HepG2 (cell line): ENCODE data around the gene RBBP8NL. TPM values are rescaled to one million over a fixed set of nuclear protein-coding genes. Genes with fewer than 3 reads are reported as not detected.
A peak's percentile ranks its signal among the peaks of the same experiment; 100 is the strongest.

Source experiments
- ARID2 ChIP-seq: sonication (generic); formaldehyde crosslinking; IDR thresholded peaks from 2 replicates; pipeline ENCODE4 v1.8.1; 2022; ENCODE audit warnings: mild to moderate bottlenecking, missing genetic modification reagents, borderline replicate concordance
- CBX2 ChIP-seq, 2 experiments: fragments of 200-600 bp in 1 of 2; sonication (generic); formaldehyde crosslinking in 1 of 2; IDR thresholded peaks; 2 replicates each; pipeline versions ENCODE4 v1.7.0 to v1.8.1; 2018 to 2022; ENCODE audit warnings: low read depth in 2 of 2, low read length in 1 of 2, mild to moderate bottlenecking in 1 of 2, missing genetic modification reagents in 1 of 2
- FOXC1 ChIP-seq: sonication (generic); formaldehyde crosslinking; IDR thresholded peaks from 2 replicates; pipeline ENCODE4 v1.8.0; 2022; ENCODE audit warnings: mild to moderate bottlenecking, missing genetic modification reagents, borderline replicate concordance
- HMGA1 ChIP-seq: sonication (generic); formaldehyde crosslinking; conservative IDR thresholded peaks from 2 replicates; pipeline ENCODE4 v1.4.0; 2020; ENCODE audit warnings: missing genetic modification reagents
- HMGXB4 ChIP-seq, 2 experiments: sonication (generic) in 1 of 2; formaldehyde crosslinking in 1 of 2; IDR thresholded peaks; 2 replicates each; pipeline versions ENCODE4 v1.4.0 to v1.6.1; 2018 to 2020; ENCODE audit warnings: missing genetic modification reagents in 2 of 2, borderline replicate concordance in 1 of 2, low read depth in 1 of 2, mild to moderate bottlenecking in 1 of 2, missing biosample characterization in 1 of 2
- HNF1A ChIP-seq, 2 experiments: sonication (generic) in 1 of 2; formaldehyde crosslinking in 1 of 2; IDR thresholded peaks; 2 replicates each; pipeline versions ENCODE4 v1.4.0 to v1.6.1; 2016 to 2020; ENCODE audit warnings: borderline replicate concordance in 1 of 2, low read depth in 1 of 2, mild to moderate bottlenecking in 1 of 2, missing genetic modification reagents in 1 of 2
- MAFF ChIP-seq: IDR thresholded peaks from 2 replicates; pipeline ENCODE4 v1.6.1; 2011; ENCODE audit warnings: low read depth, low read length, improper control_type of control experiment
- NFE2L1 ChIP-seq: sonication (generic); formaldehyde crosslinking; IDR thresholded peaks from 2 replicates; pipeline ENCODE4 v1.4.0; 2020; ENCODE audit warnings: missing genetic modification reagents, mild to moderate bottlenecking, borderline replicate concordance
- PAWR ChIP-seq: sonication (generic); formaldehyde crosslinking; IDR thresholded peaks from 2 replicates; pipeline ENCODE4 v1.4.0; 2020; ENCODE audit warnings: missing genetic modification reagents, mild to moderate bottlenecking, borderline replicate concordance
- SMYD3 ChIP-seq: sonication (generic); formaldehyde crosslinking; IDR thresholded peaks from 2 replicates; pipeline ENCODE4 v1.8.1; 2023; ENCODE audit warnings: mild to moderate bottlenecking, missing genetic modification reagents
- ZNF577 ChIP-seq: sonication (generic); formaldehyde crosslinking; IDR thresholded peaks from 2 replicates; pipeline ENCODE4 v1.4.0; 2020; ENCODE audit warnings: mild to moderate bottlenecking, low read depth, missing genetic modification reagents, borderline replicate concordance
- ZNF660 ChIP-seq: sonication (generic); formaldehyde crosslinking; IDR thresholded peaks from 2 replicates; pipeline ENCODE4 v1.5.1; 2020; ENCODE audit warnings: mild to moderate bottlenecking, low read depth, missing genetic modification reagents, borderline replicate concordance
- ZSCAN30 ChIP-seq: sonication (generic); formaldehyde crosslinking; IDR thresholded peaks from 2 replicates; pipeline ENCODE4 v1.5.0; 2020; ENCODE audit warnings: mild to moderate bottlenecking, missing genetic modification reagents
- polyA plus RNA-seq, 8 experiments: library from polyadenylated mRNA; depleted of rRNA in 3 of 8; stranded (reverse) in 7 of 8; unstranded in 1 of 8; fragments of >200 nt; fragmentation: Illumina TruSeq in 4 of 8; extraction: Trizol in 4 of 8; gene quantifications; 2 replicates each; pipeline versions ENCODE4 v1.2.1 to v1.2.3, GENCODE V29; 2011 to 2016; ENCODE audit warnings: low read depth in 4 of 8, missing spikeins in 1 of 8, mixed read lengths in 1 of 8; ENCODE audit not compliant: insufficient read depth in 1 of 8
- total RNA-seq, 5 experiments: library from RNA; depleted of rRNA; stranded (reverse); fragments of >200 nt; fragmentation: Illumina TruSeq; extraction: Trizol; gene quantifications; 2 replicates each; pipeline ENCODE4 v1.2.3, GENCODE V29; 2016; ENCODE audit warnings: low read depth in 1 of 5
- TF ChIP-seq, protein P1 (sequence below), 2 experiments: IDR thresholded peaks; 2 replicates each; pipeline ENCODE4 v1.6.1; 2011 to 2012; ENCODE audit warnings: low read length in 2 of 2, borderline replicate concordance in 1 of 2, low read depth in 1 of 2, mild to moderate bottlenecking in 1 of 2, moderate library complexity in 1 of 2

RBBP8NL gene
- total and polyA plus RNA-seq, 2 of the 13 experiments (the other 11 are each of a cell fraction or from before 2014, with no cell fraction given) = 0.69 to 0.86 TPM

GRCh38 chr20:62386383-62387218 lies 40.7 kb downstream of the RBBP8NL start, which contains the start of gene RPS21 (continued):
- TF ChIP-seq PAWR (CRISPR knock-in tag) (peak; percentile 80), MAFF (no peak), SMYD3 (CRISPR knock-in tag) (no peak), ZNF660 (0 out of 2 replicates have a peak, but pooled peaks have one; percentile 27), FOXC1 (CRISPR knock-in tag) (no peak), HMGXB4 (CRISPR knock-in tag; IDR thresholded peaks at IDR 0.05; ENCODE audit: borderline replicate concordance in 1 of 2, low read depth in 1 of 2) (peak; percentile 90 to 91), ZNF577 (no peak), CBX2 (IDR thresholded peaks at IDR 0.05; ENCODE audit: low read depth, low read length) (no peak), CBX2 (CRISPR knock-in tag; IDR thresholded peaks at IDR 0.05; ENCODE audit: low read depth) (no peak), HNF1A (IDR thresholded peaks at IDR 0.05; ENCODE audit: low read depth) (no peak), HNF1A (CRISPR knock-in tag; IDR thresholded peaks at IDR 0.05; ENCODE audit: borderline replicate concordance) (peak; percentile 79), HMGA1 (no peak), ARID2 (CRISPR knock-in tag) (no peak), ZSCAN30 (CRISPR knock-in tag) (no peak; the same call in 1 of the 2 replicates), NFE2L1 (CRISPR knock-in tag) (peak; percentile 80; the same call in 1 of the 2 replicates)
- TF ChIP-seq, protein P1, sequence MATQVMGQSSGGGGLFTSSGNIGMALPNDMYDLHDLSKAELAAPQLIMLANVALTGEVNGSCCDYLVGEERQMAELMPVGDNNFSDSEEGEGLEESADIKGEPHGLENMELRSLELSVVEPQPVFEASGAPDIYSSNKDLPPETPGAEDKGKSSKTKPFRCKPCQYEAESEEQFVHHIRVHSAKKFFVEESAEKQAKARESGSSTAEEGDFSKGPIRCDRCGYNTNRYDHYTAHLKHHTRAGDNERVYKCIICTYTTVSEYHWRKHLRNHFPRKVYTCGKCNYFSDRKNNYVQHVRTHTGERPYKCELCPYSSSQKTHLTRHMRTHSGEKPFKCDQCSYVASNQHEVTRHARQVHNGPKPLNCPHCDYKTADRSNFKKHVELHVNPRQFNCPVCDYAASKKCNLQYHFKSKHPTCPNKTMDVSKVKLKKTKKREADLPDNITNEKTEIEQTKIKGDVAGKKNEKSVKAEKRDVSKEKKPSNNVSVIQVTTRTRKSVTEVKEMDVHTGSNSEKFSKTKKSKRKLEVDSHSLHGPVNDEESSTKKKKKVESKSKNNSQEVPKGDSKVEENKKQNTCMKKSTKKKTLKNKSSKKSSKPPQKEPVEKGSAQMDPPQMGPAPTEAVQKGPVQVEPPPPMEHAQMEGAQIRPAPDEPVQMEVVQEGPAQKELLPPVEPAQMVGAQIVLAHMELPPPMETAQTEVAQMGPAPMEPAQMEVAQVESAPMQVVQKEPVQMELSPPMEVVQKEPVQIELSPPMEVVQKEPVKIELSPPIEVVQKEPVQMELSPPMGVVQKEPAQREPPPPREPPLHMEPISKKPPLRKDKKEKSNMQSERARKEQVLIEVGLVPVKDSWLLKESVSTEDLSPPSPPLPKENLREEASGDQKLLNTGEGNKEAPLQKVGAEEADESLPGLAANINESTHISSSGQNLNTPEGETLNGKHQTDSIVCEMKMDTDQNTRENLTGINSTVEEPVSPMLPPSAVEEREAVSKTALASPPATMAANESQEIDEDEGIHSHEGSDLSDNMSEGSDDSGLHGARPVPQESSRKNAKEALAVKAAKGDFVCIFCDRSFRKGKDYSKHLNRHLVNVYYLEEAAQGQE (IDR thresholded peaks at IDR 0.05; ENCODE audit: borderline replicate concordance in 1 of 2, low read depth in 1 of 2, low read length in 2 of 2) = 0 out of 4 replicates have a peak, but pooled peaks of 1 of the 2 experiments have one; percentile 23
